ENCODE data around the gene GPC5.

- TF ChIP-seq, protein P1, sequence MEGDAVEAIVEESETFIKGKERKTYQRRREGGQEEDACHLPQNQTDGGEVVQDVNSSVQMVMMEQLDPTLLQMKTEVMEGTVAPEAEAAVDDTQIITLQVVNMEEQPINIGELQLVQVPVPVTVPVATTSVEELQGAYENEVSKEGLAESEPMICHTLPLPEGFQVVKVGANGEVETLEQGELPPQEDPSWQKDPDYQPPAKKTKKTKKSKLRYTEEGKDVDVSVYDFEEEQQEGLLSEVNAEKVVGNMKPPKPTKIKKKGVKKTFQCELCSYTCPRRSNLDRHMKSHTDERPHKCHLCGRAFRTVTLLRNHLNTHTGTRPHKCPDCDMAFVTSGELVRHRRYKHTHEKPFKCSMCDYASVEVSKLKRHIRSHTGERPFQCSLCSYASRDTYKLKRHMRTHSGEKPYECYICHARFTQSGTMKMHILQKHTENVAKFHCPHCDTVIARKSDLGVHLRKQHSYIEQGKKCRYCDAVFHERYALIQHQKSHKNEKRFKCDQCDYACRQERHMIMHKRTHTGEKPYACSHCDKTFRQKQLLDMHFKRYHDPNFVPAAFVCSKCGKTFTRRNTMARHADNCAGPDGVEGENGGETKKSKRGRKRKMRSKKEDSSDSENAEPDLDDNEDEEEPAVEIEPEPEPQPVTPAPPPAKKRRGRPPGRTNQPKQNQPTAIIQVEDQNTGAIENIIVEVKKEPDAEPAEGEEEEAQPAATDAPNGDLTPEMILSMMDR (conservative IDR thresholded peaks at IDR 0.05; ENCODE audit: low read length), result no peak
- no peak for TF ChIP-seq EZH2phosphoT487 (IDR thresholded peaks at IDR 0.05; ENCODE audit: borderline replicate concordance, low read depth, low read length)
These were observed 1257.7 kb downstream of the GPC5 start for GRCh38 chr13:92656103-92656502.

Data from OCI-LY7 (cell line).